HepG2 (cell line): ENCODE measurements around the gene WNT4. TPM values are rescaled to one million over a fixed set of nuclear protein-coding genes. Genes with fewer than 3 reads are reported as not detected.

ENCODE experiments used
- ATAC-seq: fragments of 200-7000 bp; cut with Tn5 transposase; 3 replicates; pipeline ENCODE4 v1.9.1; 2020; ENCODE audit warnings: mild to moderate bottlenecking, moderate library complexity
- BruUV-seq: library from RNA; stranded (reverse); fragments of 400-500 nt; replicated peaks from 2 replicates; lab custom pipeline; 2021; lab: Mats Ljungman, UMichigan
- CTCF ChIA-PET: fragments of 300-600 bp; formaldehyde crosslinking; extraction: SDS; loops from one replicate; lab custom pipeline; 2021; ENCODE audit warnings: low total read pairs, inconsistent platforms, low intra/inter-chr PET ratio; lab: Yijun Ruan, JAX
- POLR2A ChIA-PET: fragments of 350-600 bp; sonication (Branson Sonifier 250); formaldehyde crosslinking; loops from one replicate; lab custom pipeline; 2020; ENCODE audit warnings: antibody characterized with exemption, inconsistent platforms; lab: Yijun Ruan, JAX
- DNase-seq: peaks from one replicate; pipeline ENCODE4 v3.0.0-alpha.2; 2015; ENCODE audit warnings: low spot score
- FAIRE-seq: peaks from 3 replicates; lab custom pipeline; 2011; peaks lifted over from hg19 to GRCh38; lab: Jason Lieb, UNC
- H2AFZ ChIP-seq: one replicate; pipeline ENCODE4 v1.6.1; 2011; ENCODE audit warnings: low read length, inconsistent platforms
- H3K27ac ChIP-seq: fragments of 300-600 bp; 3 replicates; pipeline ENCODE4 v1.8.0; 2011; ENCODE audit warnings: mixed run types, mild to moderate bottlenecking, mixed read lengths, low read length, inconsistent platforms; ENCODE audit not compliant: insufficient read depth; ENCODE audit errors: extremely low read length
- H3K27me3 ChIP-seq, 2 experiments: fragments of 200-600 bp in 1 of 2; 2 replicates in 1 of 2; 3 replicates in 1 of 2; pipeline versions ENCODE4 v1.6.0 to v1.8.0; 2011; ENCODE audit warnings: low read length in 2 of 2, mild to moderate bottlenecking in 2 of 2, moderate library complexity in 2 of 2, inconsistent platforms in 1 of 2; ENCODE audit not compliant: insufficient read depth in 2 of 2, control insufficient read depth in 1 of 2
- H3K36me3 ChIP-seq, 2 experiments: fragments of 200-600 bp in 1 of 2; replicated peaks in 1 of 2; 2 replicates in 1 of 2; 3 replicates in 1 of 2; pipeline versions ENCODE4 v1.5.1 to v1.8.0; 2011; ENCODE audit warnings: low read length in 2 of 2, inconsistent platforms in 1 of 2; ENCODE audit not compliant: insufficient read depth in 2 of 2, control insufficient read depth in 1 of 2
- H3K4me1 ChIP-seq: 2 replicates; pipeline ENCODE4 v1.5.1; 2012; ENCODE audit warnings: low read length, inconsistent platforms; ENCODE audit not compliant: insufficient read depth
- H3K4me2 ChIP-seq: 2 replicates; pipeline ENCODE4 v1.6.0; 2011; ENCODE audit warnings: low read depth, low read length, inconsistent platforms
- H3K4me3 ChIP-seq, 3 experiments: fragments of 200-600 bp in 1 of 3; sonication (generic), shearing (Covaris generic) in 1 of 3; replicated peaks in 1 of 3; 2 replicates each; pipeline ENCODE4 v1.5.1; 2011 to 2016; ENCODE audit warnings: low read length in 3 of 3, inconsistent platforms in 2 of 3, low read depth in 2 of 3, mild to moderate bottlenecking in 2 of 3, control low read depth in 1 of 3, mixed read lengths in 1 of 3; ENCODE audit not compliant: insufficient read depth in 1 of 3
- H3K79me2 ChIP-seq: one replicate; pipeline ENCODE4 v1.6.1; 2011; ENCODE audit warnings: low read length, inconsistent platforms; ENCODE audit not compliant: insufficient read depth
- H3K9ac ChIP-seq: 2 replicates; pipeline ENCODE4 v1.6.0; 2011; ENCODE audit warnings: mild to moderate bottlenecking, low read depth, low read length, inconsistent platforms; ENCODE audit not compliant: insufficient read depth
- H3K9me3 ChIP-seq: 2 replicates; pipeline ENCODE4 v1.5.1; 2012; ENCODE audit warnings: mild to moderate bottlenecking, low read length
- H4K20me1 ChIP-seq: 2 replicates; pipeline ENCODE4 v1.6.0; 2011; ENCODE audit warnings: inconsistent platforms, mild to moderate bottlenecking, low read length, moderate library complexity; ENCODE audit not compliant: insufficient read depth
- CHCHD3 ChIP-seq: sonication (generic); formaldehyde crosslinking; IDR thresholded peaks from 2 replicates; pipeline ENCODE4 v1.8.0; 2022; ENCODE audit warnings: mild to moderate bottlenecking, missing genetic modification reagents, moderate library complexity
- ETV5 ChIP-seq: IDR thresholded peaks from 2 replicates; pipeline ENCODE4 v1.6.1; 2018; ENCODE audit warnings: missing biosample characterization, missing genetic modification reagents, inconsistent platforms, borderline replicate concordance
- FIP1L1 ChIP-seq: fragments of 200-400 bp; formaldehyde crosslinking; IDR thresholded peaks from 2 replicates; pipeline ENCODE4 v1.6.1; 2018; ENCODE audit warnings: low read depth, mild to moderate bottlenecking, low read length, moderate library complexity, borderline replicate concordance; ENCODE audit not compliant: insufficient read depth
- HDAC6 ChIP-seq: fragments of 200-600 bp; sonication (generic); IDR thresholded peaks from 2 replicates; pipeline ENCODE4 v1.7.0; 2017; ENCODE audit warnings: mild to moderate bottlenecking, antibody characterized with exemption, low read length, low read depth
- MAFG ChIP-seq: sonication (generic); formaldehyde crosslinking; IDR thresholded peaks from 2 replicates; pipeline ENCODE4 v1.5.1; 2020; ENCODE audit warnings: mild to moderate bottlenecking, missing genetic modification reagents
- NCOA5 ChIP-seq: sonication (generic); formaldehyde crosslinking; IDR thresholded peaks from 2 replicates; pipeline ENCODE4 v1.4.0; 2020; ENCODE audit warnings: missing genetic modification reagents
- NR1H2 ChIP-seq: sonication (generic); formaldehyde crosslinking; IDR thresholded peaks from 2 replicates; pipeline ENCODE4 v1.8.1; 2022; ENCODE audit warnings: low read depth, missing genetic modification reagents, borderline replicate concordance
- RBM22 ChIP-seq: fragments of 200-400 bp; formaldehyde crosslinking; optimal IDR thresholded peaks from 2 replicates; pipeline ENCODE3; 2017; ENCODE audit warnings: mild to moderate bottlenecking, low read length, moderate library complexity
- THYN1 ChIP-seq: sonication (generic); formaldehyde crosslinking; IDR thresholded peaks from 2 replicates; pipeline ENCODE4 v1.8.1; 2023; ENCODE audit warnings: low read depth, mild to moderate bottlenecking, moderate library complexity, missing genetic modification reagents, borderline replicate concordance
- ZBTB3 ChIP-seq: sonication (generic); formaldehyde crosslinking; IDR thresholded peaks from 2 replicates; pipeline ENCODE4 v1.4.0; 2020; ENCODE audit warnings: low read depth, mild to moderate bottlenecking, moderate library complexity, missing genetic modification reagents, borderline replicate concordance
- ZFP82 ChIP-seq: sonication (generic); formaldehyde crosslinking; IDR thresholded peaks from 2 replicates; pipeline ENCODE4 v1.5.1; 2020; ENCODE audit warnings: mild to moderate bottlenecking, missing genetic modification reagents, borderline replicate concordance
- ZSCAN21 ChIP-seq: sonication (generic); formaldehyde crosslinking; IDR thresholded peaks from 2 replicates; pipeline ENCODE4 v1.8.0; 2022; ENCODE audit warnings: mild to moderate bottlenecking, missing genetic modification reagents, moderate library complexity, borderline replicate concordance
- WGBS: methylation state at CpG from one replicate; pipeline ENCODE4 v1.1.6; 2017; ENCODE audit warnings: low lambda C conversion rate; 5-methylcytosine and 5-hydroxymethylcytosine counted together
- in situ Hi-C: cut with HindIII; loops from 2 replicates; pipeline ENCODE4 v1.10.0; 2017; ENCODE audit warnings: low pct_unique_long_range_greater_than_20kb; ENCODE audit not compliant: extremely low pct_ligation_motif_present
- intact Hi-C: fragments of 100-400 bp; cut with micrococcal nuclease; formaldehyde crosslinking; loops from one replicate; pipeline ENCODE4 v1.10.0; 2022; ENCODE audit not compliant: unreplicated experiment
- polyA plus RNA-seq, 8 experiments: library from polyadenylated mRNA; depleted of rRNA in 3 of 8; stranded (reverse) in 7 of 8; unstranded in 1 of 8; fragments of >200 nt; fragmentation: Illumina TruSeq in 4 of 8; extraction: Trizol in 4 of 8; gene quantifications; 2 replicates each; pipeline versions ENCODE4 v1.2.1 to v1.2.3, GENCODE V29; 2011 to 2016; ENCODE audit warnings: low read depth in 4 of 8, missing spikeins in 1 of 8, mixed read lengths in 1 of 8; ENCODE audit not compliant: insufficient read depth in 1 of 8
- total RNA-seq, 5 experiments: library from RNA; depleted of rRNA; stranded (reverse); fragments of >200 nt; fragmentation: Illumina TruSeq; extraction: Trizol; gene quantifications; 2 replicates each; pipeline ENCODE4 v1.2.3, GENCODE V29; 2016; ENCODE audit warnings: low read depth in 1 of 5
- TF ChIP-seq, protein P1 (sequence below): sonication (generic); formaldehyde crosslinking; conservative IDR thresholded peaks from 2 replicates; pipeline ENCODE4 v1.4.0; 2020; ENCODE audit warnings: missing genetic modification reagents
- TF ChIP-seq, protein P2 (sequence below): sonication (generic); formaldehyde crosslinking; IDR thresholded peaks from 2 replicates; pipeline ENCODE4 v1.4.0; 2020; ENCODE audit warnings: low read depth, mild to moderate bottlenecking, missing genetic modification reagents
- TF ChIP-seq, protein P3 (sequence below): sonication (generic); formaldehyde crosslinking; IDR thresholded peaks from 2 replicates; pipeline ENCODE4 v1.5.0; 2020; ENCODE audit warnings: mild to moderate bottlenecking, missing genetic modification reagents
- TF ChIP-seq, protein P4 (sequence below): sonication (generic); formaldehyde crosslinking; IDR thresholded peaks from 2 replicates; pipeline ENCODE4 v1.8.0; 2022; ENCODE audit warnings: mild to moderate bottlenecking, missing genetic modification reagents, borderline replicate concordance
- TF ChIP-seq, protein P5 (sequence below): fragments of 450-650 bp; IDR thresholded peaks from 2 replicates; pipeline ENCODE4 v1.6.1; 2016

WNT4 gene
- total and polyA plus RNA-seq, 2 of the 13 experiments (the other 11 are each of a cell fraction or from before 2014, with no cell fraction given), result not detected

DNA sequence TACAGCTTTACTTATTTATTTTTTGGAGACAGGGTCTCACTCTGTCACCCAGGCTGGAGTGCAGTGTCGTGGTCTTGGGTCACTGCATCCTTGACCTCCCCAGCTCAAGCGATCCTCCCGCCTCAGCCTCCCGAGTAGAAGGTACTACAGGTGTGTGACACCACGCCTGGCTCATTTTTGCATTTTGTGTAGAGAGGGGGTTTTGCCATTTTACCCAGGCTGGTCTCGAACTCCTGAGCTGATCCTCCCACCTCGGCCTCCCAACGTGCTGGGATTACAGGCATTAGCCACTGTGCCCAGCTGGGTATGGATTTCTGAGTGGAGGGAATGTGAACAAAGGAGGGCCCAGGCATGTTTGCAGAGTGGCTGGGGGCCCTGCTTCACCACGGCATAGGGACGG, 44.1 kb downstream of the WNT4 start:
- peaks cover 3% of the 10 kb centered on the region for H4K20me1 ChIP-seq
- H3K79me2 ChIP-seq, result no peaks in the 10 kb centered on the region
- no peak overlapping the region for H3K4me3 ChIP-seq
- DNase-seq (no peak), FAIRE-seq (no peak), ATAC-seq (no peak)
- no peak overlapping the region for H3K4me2 ChIP-seq
- no peaks in the 10 kb centered on the region for H3K4me1 ChIP-seq
- 98% methylated on average over 10 of the region's 10 CpGs for WGBS
- BruUV-seq, result no TSS peak
- H3K27ac ChIP-seq, result no peak overlapping the region
- H2AFZ ChIP-seq, result no peak overlapping the region
- H3K36me3 ChIP-seq, result peaks cover 17 to 44% of the 10 kb centered on the region in 2 experiments
- in situ Hi-C loops, result no loop called here
- no peaks in the 10 kb centered on the region for H3K27me3 ChIP-seq
- ChIA-PET CTCF (no interaction called here), POLR2A (no interaction called here)
- no peak overlapping the region for H3K9ac ChIP-seq
- no peaks in the 10 kb centered on the region for H3K9me3 ChIP-seq
- intact Hi-C loops, result no loop called here
- no peak for TF ChIP-seq ZFP82 (CRISPR knock-in tag)
- TF ChIP-seq ZBTB3, result no peak
- no peak for TF ChIP-seq RBM22
- TF ChIP-seq, protein P1, sequence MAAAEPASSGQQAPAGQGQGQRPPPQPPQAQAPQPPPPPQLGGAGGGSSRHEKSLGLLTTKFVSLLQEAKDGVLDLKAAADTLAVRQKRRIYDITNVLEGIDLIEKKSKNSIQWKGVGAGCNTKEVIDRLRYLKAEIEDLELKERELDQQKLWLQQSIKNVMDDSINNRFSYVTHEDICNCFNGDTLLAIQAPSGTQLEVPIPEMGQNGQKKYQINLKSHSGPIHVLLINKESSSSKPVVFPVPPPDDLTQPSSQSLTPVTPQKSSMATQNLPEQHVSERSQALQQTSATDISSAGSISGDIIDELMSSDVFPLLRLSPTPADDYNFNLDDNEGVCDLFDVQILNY (CRISPR knock-in tag), result no peak
- no peak for TF ChIP-seq THYN1 (CRISPR knock-in tag)
- TF ChIP-seq ETV5 (CRISPR knock-in tag), result no peak
- TF ChIP-seq, protein P2, sequence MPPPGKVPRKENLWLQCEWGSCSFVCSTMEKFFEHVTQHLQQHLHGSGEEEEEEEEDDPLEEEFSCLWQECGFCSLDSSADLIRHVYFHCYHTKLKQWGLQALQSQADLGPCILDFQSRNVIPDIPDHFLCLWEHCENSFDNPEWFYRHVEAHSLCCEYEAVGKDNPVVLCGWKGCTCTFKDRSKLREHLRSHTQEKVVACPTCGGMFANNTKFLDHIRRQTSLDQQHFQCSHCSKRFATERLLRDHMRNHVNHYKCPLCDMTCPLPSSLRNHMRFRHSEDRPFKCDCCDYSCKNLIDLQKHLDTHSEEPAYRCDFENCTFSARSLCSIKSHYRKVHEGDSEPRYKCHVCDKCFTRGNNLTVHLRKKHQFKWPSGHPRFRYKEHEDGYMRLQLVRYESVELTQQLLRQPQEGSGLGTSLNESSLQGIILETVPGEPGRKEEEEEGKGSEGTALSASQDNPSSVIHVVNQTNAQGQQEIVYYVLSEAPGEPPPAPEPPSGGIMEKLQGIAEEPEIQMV (CRISPR knock-in tag), result no peak
- TF ChIP-seq, protein P3, sequence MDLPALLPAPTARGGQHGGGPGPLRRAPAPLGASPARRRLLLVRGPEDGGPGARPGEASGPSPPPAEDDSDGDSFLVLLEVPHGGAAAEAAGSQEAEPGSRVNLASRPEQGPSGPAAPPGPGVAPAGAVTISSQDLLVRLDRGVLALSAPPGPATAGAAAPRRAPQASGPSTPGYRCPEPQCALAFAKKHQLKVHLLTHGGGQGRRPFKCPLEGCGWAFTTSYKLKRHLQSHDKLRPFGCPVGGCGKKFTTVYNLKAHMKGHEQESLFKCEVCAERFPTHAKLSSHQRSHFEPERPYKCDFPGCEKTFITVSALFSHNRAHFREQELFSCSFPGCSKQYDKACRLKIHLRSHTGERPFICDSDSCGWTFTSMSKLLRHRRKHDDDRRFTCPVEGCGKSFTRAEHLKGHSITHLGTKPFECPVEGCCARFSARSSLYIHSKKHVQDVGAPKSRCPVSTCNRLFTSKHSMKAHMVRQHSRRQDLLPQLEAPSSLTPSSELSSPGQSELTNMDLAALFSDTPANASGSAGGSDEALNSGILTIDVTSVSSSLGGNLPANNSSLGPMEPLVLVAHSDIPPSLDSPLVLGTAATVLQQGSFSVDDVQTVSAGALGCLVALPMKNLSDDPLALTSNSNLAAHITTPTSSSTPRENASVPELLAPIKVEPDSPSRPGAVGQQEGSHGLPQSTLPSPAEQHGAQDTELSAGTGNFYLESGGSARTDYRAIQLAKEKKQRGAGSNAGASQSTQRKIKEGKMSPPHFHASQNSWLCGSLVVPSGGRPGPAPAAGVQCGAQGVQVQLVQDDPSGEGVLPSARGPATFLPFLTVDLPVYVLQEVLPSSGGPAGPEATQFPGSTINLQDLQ (CRISPR knock-in tag), result no peak
- TF ChIP-seq, protein P4, sequence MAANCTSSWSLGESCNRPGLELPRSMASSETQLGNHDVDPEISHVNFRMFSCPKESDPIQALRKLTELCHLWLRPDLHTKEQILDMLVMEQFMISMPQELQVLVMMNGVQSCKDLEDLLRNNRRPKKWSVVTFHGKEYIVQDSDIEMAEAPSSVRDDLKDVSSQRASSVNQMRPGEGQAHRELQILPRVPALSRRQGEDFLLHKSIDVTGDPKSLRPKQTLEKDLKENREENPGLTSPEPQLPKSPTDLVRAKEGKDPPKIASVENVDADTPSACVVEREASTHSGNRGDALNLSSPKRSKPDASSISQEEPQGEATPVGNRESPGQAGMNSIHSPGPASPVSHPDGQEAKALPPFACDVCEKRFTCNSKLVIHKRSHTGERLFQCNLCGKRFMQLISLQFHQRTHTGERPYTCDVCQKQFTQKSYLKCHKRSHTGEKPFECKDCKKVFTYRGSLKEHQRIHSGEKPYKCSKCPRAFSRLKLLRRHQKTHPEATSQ (CRISPR knock-in tag), result no peak
- no peak for TF ChIP-seq FIP1L1
- TF ChIP-seq, protein P5, sequence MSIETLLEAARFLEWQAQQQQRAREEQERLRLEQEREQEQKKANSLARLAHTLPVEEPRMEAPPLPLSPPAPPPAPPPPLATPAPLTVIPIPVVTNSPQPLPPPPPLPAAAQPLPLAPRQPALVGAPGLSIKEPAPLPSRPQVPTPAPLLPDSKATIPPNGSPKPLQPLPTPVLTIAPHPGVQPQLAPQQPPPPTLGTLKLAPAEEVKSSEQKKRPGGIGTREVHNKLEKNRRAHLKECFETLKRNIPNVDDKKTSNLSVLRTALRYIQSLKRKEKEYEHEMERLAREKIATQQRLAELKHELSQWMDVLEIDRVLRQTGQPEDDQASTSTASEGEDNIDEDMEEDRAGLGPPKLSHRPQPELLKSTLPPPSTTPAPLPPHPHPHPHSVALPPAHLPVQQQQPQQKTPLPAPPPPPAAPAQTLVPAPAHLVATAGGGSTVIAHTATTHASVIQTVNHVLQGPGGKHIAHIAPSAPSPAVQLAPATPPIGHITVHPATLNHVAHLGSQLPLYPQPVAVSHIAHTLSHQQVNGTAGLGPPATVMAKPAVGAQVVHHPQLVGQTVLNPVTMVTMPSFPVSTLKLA, result no peak
- no peak for TF ChIP-seq MAFG
- TF ChIP-seq HDAC6, result no peak
- no peak for TF ChIP-seq CHCHD3
- TF ChIP-seq NR1H2 (CRISPR knock-in tag), result no peak
- TF ChIP-seq ZSCAN21 (CRISPR knock-in tag), result no peak
- no peak for TF ChIP-seq NCOA5 (CRISPR knock-in tag)
